ENCODE data around the gene GABRB2. TPM values are rescaled to one million over a fixed set of nuclear protein-coding genes. Genes with fewer than 3 reads are reported as not detected.

The GABRB2 gene
- total RNA-seq, 1 donor from 2014 or later = 2.5 TPM

- no peak for DNase-seq (ENCODE audit: extremely low spot score, unreplicated experiment)
- Mint-ChIP-seq H3K36me3 (no peaks in the 10 kb centered on the region), H3K27me3 (no peaks in the 10 kb centered on the region), H3K9me3 (peaks cover 11% of the 10 kb centered on the region), H3K4me3 (no peak overlapping the region), H3K27ac (no peak overlapping the region), H3K4me1 (ENCODE audit: unreplicated experiment) (no peaks in the 10 kb centered on the region)
- no peak for TF ChIP-seq CTCF (conservative IDR thresholded peaks at IDR 0.05)
Observed at GRCh38 chr5:161269125-161269524, 277.4 kb downstream of the GABRB2 start.

GRCh38 chr5:161266954-161267353 lies 279.6 kb downstream of the GABRB2 start:
- peaks cover 11% of the 10 kb centered on the region for H3K9me3 Mint-ChIP-seq
- H3K4me1 Mint-ChIP-seq (ENCODE audit: unreplicated experiment) = no peaks in the 10 kb centered on the region
- no peaks in the 10 kb centered on the region for H3K36me3 Mint-ChIP-seq
- H3K27ac Mint-ChIP-seq = no peak overlapping the region
- DNase-seq (ENCODE audit: extremely low spot score, unreplicated experiment) = no peak
- TF ChIP-seq CTCF (conservative IDR thresholded peaks at IDR 0.05) = no peak
- no peaks in the 10 kb centered on the region for H3K27me3 Mint-ChIP-seq
- no peak overlapping the region for H3K4me3 Mint-ChIP-seq

GRCh38 chr5:161265006-161265405 lies 281.5 kb downstream of the GABRB2 start:
- Mint-ChIP-seq H3K9me3 (peaks cover 11% of the 10 kb centered on the region), H3K4me1 (ENCODE audit: unreplicated experiment) (no peaks in the 10 kb centered on the region), H3K4me3 (no peak overlapping the region), H3K27me3 (no peaks in the 10 kb centered on the region), H3K36me3 (no peaks in the 10 kb centered on the region), H3K27ac (no peak overlapping the region)
- DNase-seq (ENCODE audit: extremely low spot score, unreplicated experiment) = no peak
- no peak for TF ChIP-seq CTCF (conservative IDR thresholded peaks at IDR 0.05)

GRCh38 chr5:161263191-161263590 lies 283.3 kb downstream of the GABRB2 start:
- Mint-ChIP-seq H3K4me3 (no peak overlapping the region), H3K9me3 (peaks cover 5% of the 10 kb centered on the region)
- TF ChIP-seq CTCF (conservative IDR thresholded peaks at IDR 0.05) = no peak

GRCh38 chr5:161261668-161262323 lies 284.7 kb downstream of the GABRB2 start:
- H3K27ac Mint-ChIP-seq = no peak overlapping the region
- TF ChIP-seq CTCF (conservative IDR thresholded peaks at IDR 0.05) = no peak
- no peak for DNase-seq (ENCODE audit: extremely low spot score, unreplicated experiment)
- peaks cover 3% of the 10 kb centered on the region for H3K9me3 Mint-ChIP-seq
- H3K4me3 Mint-ChIP-seq = no peak overlapping the region
- peaks cover 6% of the 10 kb centered on the region for H3K27me3 Mint-ChIP-seq
- no peaks in the 10 kb centered on the region for H3K4me1 Mint-ChIP-seq (ENCODE audit: unreplicated experiment)
- no peaks in the 10 kb centered on the region for H3K36me3 Mint-ChIP-seq

More at GRCh38 chr5:161263191-161263590, 283.3 kb downstream of the GABRB2 start:
- Mint-ChIP-seq H3K4me1 (ENCODE audit: unreplicated experiment) (no peaks in the 10 kb centered on the region), H3K27ac (no peak overlapping the region), H3K27me3 (peaks cover 6% of the 10 kb centered on the region), H3K36me3 (no peaks in the 10 kb centered on the region)
- DNase-seq (ENCODE audit: extremely low spot score, unreplicated experiment) = no peak

All from type B pancreatic cell (in vitro differentiated cells).